MCF 10A (cell line): ENCODE measurements around the gene TADA3. TPM values are rescaled to one million over a fixed set of nuclear protein-coding genes. Genes with fewer than 3 reads are reported as not detected.

Experiments used
- BruUV-seq: library from RNA; stranded (reverse); fragments of 400-500 nt; replicated peaks from 2 replicates; lab custom pipeline; 2021; lab: Mats Ljungman, UMichigan
- CTCF ChIA-PET: fragments of 300-600 bp; sonication (Branson Sonifier 250); formaldehyde crosslinking; extraction: SDS; loops from one replicate; lab custom pipeline; 2021; ENCODE audit warnings: antibody characterized with exemption, inconsistent platforms; lab: Yijun Ruan, JAX
- POLR2A ChIA-PET: fragments of 300-600, 350-650 bp; sonication (Branson Sonifier 250); formaldehyde crosslinking; extraction: SDS; loops from one replicate; lab custom pipeline; 2020; ENCODE audit warnings: antibody characterized with exemption, inconsistent platforms; lab: Yijun Ruan, JAX
- DNase-seq: peaks from one replicate; pipeline ENCODE4 v3.0.0-alpha.2; 2018; ENCODE audit not compliant: unreplicated experiment
- H3K27ac Mint-ChIP-seq: one replicate; pipeline ENCODE4 v1.8.0; 2022; ENCODE audit warnings: mild to moderate bottlenecking, low read depth, mixed read lengths; ENCODE audit not compliant: unreplicated experiment
- H3K27me3 Mint-ChIP-seq: one replicate; pipeline ENCODE4 v1.8.0; 2022; ENCODE audit warnings: mixed read lengths; ENCODE audit not compliant: insufficient read depth, unreplicated experiment
- H3K36me3 Mint-ChIP-seq: one replicate; pipeline ENCODE4 v1.8.0; 2022; ENCODE audit warnings: mild to moderate bottlenecking, moderate library complexity, mixed read lengths; ENCODE audit not compliant: insufficient read depth, unreplicated experiment
- H3K4me1 Mint-ChIP-seq: one replicate; pipeline ENCODE4 v1.8.0; 2022; ENCODE audit warnings: mixed read lengths; ENCODE audit not compliant: insufficient read depth, unreplicated experiment
- H3K4me3 Mint-ChIP-seq: one replicate; pipeline ENCODE4 v1.8.0; 2022; ENCODE audit warnings: mild to moderate bottlenecking, moderate library complexity, mixed read lengths; ENCODE audit not compliant: unreplicated experiment
- H3K9me3 Mint-ChIP-seq: one replicate; pipeline ENCODE4 v1.8.0; 2022; ENCODE audit warnings: mixed read lengths; ENCODE audit not compliant: unreplicated experiment
- CTCF ChIP-seq: fragments of 200-600 bp; IDR thresholded peaks from one replicate; pipeline ENCODE4 v1.8.0; 2022; ENCODE audit warnings: antibody characterized with exemption, mild to moderate bottlenecking; ENCODE audit not compliant: unreplicated experiment
- intact Hi-C: fragments of 100-400 bp; cut with micrococcal nuclease; formaldehyde crosslinking; loops from 2 replicates; pipeline ENCODE4 v1.14.1; 2022
- total RNA-seq: library from RNA; stranded (reverse); gene quantifications from 2 replicates; pipeline ENCODE4 v1.2.3, GENCODE V29; 2022

Gene TADA3
- total RNA-seq, 1 experiment from 2014 or later, result 77.1 TPM

GRCh38 chr3:9794400-9794799, 2.1 kb upstream of the TADA3 start:
- Mint-ChIP-seq H3K4me3 (peak overlapping the region; percentile 98), H3K27me3 (no peaks in the 10 kb centered on the region), H3K27ac (peak overlapping the region; percentile 31), H3K36me3 (peaks cover 66% of the 10 kb centered on the region), H3K4me1 (peaks cover 31% of the 10 kb centered on the region), H3K9me3 (no peaks in the 10 kb centered on the region)
- no TSS peak for BruUV-seq
- CTCF ChIA-PET, result interaction anchor here (1.9 kb wide), 1 partner anchor 8 kb away, joined by 4 read pairs; no protein-coding TSS in a partner anchor
- no peak for DNase-seq
- TF ChIP-seq CTCF, result no peak
- POLR2A ChIA-PET, result interaction anchor here (1.9 to 2.2 kb wide), 2 partner anchors 10 to 152 kb away, joined by 9 to 18 read pairs; no protein-coding TSS in a partner anchor
- intact Hi-C loops, result loop anchor here (5.0 kb wide), 1 partner anchor 77 kb away; no protein-coding TSS in a partner anchor

GRCh38 chr3:9793161-9793781, 998 bp upstream of the TADA3 start:
- BruUV-seq, result TSS peak; percentile 46
- peaks cover 61% of the 10 kb centered on the region for H3K36me3 Mint-ChIP-seq

GRCh38 chr3:9791790-9792404, 376 bp downstream of the TADA3 start:
- Mint-ChIP-seq H3K27me3 (no peaks in the 10 kb centered on the region), H3K4me1 (peaks cover 31% of the 10 kb centered on the region), H3K4me3 (peak overlapping the region; percentile 98), H3K36me3 (peaks cover 56% of the 10 kb centered on the region), H3K9me3 (no peaks in the 10 kb centered on the region), H3K27ac (peak overlapping the region; percentile 100)
- TF ChIP-seq CTCF, result no peak
- POLR2A ChIA-PET, result interaction anchor here (0.5 to 2.2 kb wide), 25 partner anchors 11 to 529 kb away, joined by 3 to 35 read pairs (median 5); partner anchors contain the start of genes BRPF1, CRELD1, EMC3 and IL17RC
- DNase-seq, result no peak
- CTCF ChIA-PET, result interaction anchor here (0.6 to 1.2 kb wide), 6 partner anchors 9 to 488 kb away, joined by 3 to 4 read pairs (median 3); partner anchors contain the start of gene MTMR14
- intact Hi-C loops, result loop anchor here (5.0 kb wide), 1 partner anchor 75 kb away; no protein-coding TSS in a partner anchor
- BruUV-seq, result TSS peak; percentile 70

More at GRCh38 chr3:9793161-9793781, 998 bp upstream of the TADA3 start:
- Mint-ChIP-seq H3K4me1 (peaks cover 31% of the 10 kb centered on the region), H3K27ac (peak overlapping the region; percentile 100), H3K27me3 (no peaks in the 10 kb centered on the region), H3K9me3 (no peaks in the 10 kb centered on the region), H3K4me3 (peak overlapping the region; percentile 98)
- CTCF ChIA-PET, result interaction anchor here (0.6 to 1.2 kb wide), 5 partner anchors 60 to 236 kb away, joined by 3 to 4 read pairs (median 3); partner anchors contain the start of genes FANCD2 and MTMR14
- no peak for DNase-seq
- no peak for TF ChIP-seq CTCF
- POLR2A ChIA-PET, result interaction anchor here (0.7 to 2.2 kb wide), 41 partner anchors 8 to 527 kb away, joined by 3 to 35 read pairs (median 4); partner anchors contain the start of genes BRPF1, CRELD1, EMC3 and IL17RC
- intact Hi-C loops, result loop anchor here (5.0 kb wide), 1 partner anchor 76 kb away; no protein-coding TSS in a partner anchor

GRCh38 chr3:9791127-9791526, 1.1 kb downstream of the TADA3 start:
- Mint-ChIP-seq H3K36me3 (peaks cover 49% of the 10 kb centered on the region), H3K4me1 (peaks cover 31% of the 10 kb centered on the region), H3K27me3 (no peaks in the 10 kb centered on the region), H3K27ac (peak overlapping the region; percentile 100), H3K4me3 (peak overlapping the region; percentile 98), H3K9me3 (no peaks in the 10 kb centered on the region)
- BruUV-seq, result no TSS peak
- ChIA-PET POLR2A (interaction anchor here (1.2 kb wide), 1 partner anchor 10 kb away, joined by 3 read pairs; no protein-coding TSS in a partner anchor), CTCF (interaction anchor here (0.6 to 1.3 kb wide), 3 partner anchors 11 to 489 kb away, joined by 3 read pairs; no protein-coding TSS in a partner anchor)
- intact Hi-C loops, result loop anchor here (5.0 kb wide), 1 partner anchor 74 kb away; no protein-coding TSS in a partner anchor
- DNase-seq, result no peak
- TF ChIP-seq CTCF, result no peak
